HepG2 (cell line): ENCODE data around the gene RNU5B-1.

Source experiments
- KAT7 ChIP-seq: IDR thresholded peaks from 2 replicates; pipeline ENCODE4 v1.6.1; 2018; ENCODE audit warnings: borderline replicate concordance, missing compliant biosample characterization
- MYNN ChIP-seq: sonication (generic); formaldehyde crosslinking; IDR thresholded peaks from 2 replicates; pipeline ENCODE4 v1.4.0; 2020; ENCODE audit warnings: mild to moderate bottlenecking, low read depth, missing genetic modification reagents
- NONO ChIP-seq, 2 experiments: fragments of 450-650 bp in 1 of 2; sonication (generic) in 1 of 2; formaldehyde crosslinking in 1 of 2; IDR thresholded peaks in 1 of 2; conservative IDR thresholded peaks in 1 of 2; 2 replicates each; pipeline versions ENCODE4 v1.6.1 to v1.8.0; 2017 to 2022; ENCODE audit warnings: mild to moderate bottlenecking in 1 of 2, missing genetic modification reagents in 1 of 2, moderate library complexity in 1 of 2
- POLR2A ChIP-seq, 2 experiments: IDR thresholded peaks; 2 replicates each; pipeline ENCODE4 v1.6.1; 2011; ENCODE audit warnings: low read depth in 2 of 2, low read length in 2 of 2, mild to moderate bottlenecking in 1 of 2, moderate library complexity in 1 of 2; ENCODE audit not compliant: insufficient read depth in 1 of 2
- SMARCE1 ChIP-seq: fragments of 450-650 bp; IDR thresholded peaks from 2 replicates; pipeline ENCODE4 v1.6.1; 2017; ENCODE audit warnings: borderline replicate concordance
- ZFP1 ChIP-seq: IDR thresholded peaks from 2 replicates; pipeline ENCODE4 v1.6.1; 2016
- ZFX ChIP-seq: sonication (generic); formaldehyde crosslinking; IDR thresholded peaks from 2 replicates; pipeline ENCODE4 v1.4.0; 2020; ENCODE audit warnings: mild to moderate bottlenecking, low read depth, missing genetic modification reagents, moderate library complexity
- TF ChIP-seq, protein P1 (sequence below): sonication (generic); formaldehyde crosslinking; IDR thresholded peaks from 2 replicates; pipeline ENCODE4 v1.5.0; 2020; ENCODE audit warnings: mild to moderate bottlenecking, missing genetic modification reagents, moderate library complexity
- TF ChIP-seq, protein P2 (sequence below): sonication (generic); formaldehyde crosslinking; IDR thresholded peaks from 2 replicates; pipeline ENCODE4 v1.4.0; 2020; ENCODE audit warnings: missing genetic modification reagents

DNA sequence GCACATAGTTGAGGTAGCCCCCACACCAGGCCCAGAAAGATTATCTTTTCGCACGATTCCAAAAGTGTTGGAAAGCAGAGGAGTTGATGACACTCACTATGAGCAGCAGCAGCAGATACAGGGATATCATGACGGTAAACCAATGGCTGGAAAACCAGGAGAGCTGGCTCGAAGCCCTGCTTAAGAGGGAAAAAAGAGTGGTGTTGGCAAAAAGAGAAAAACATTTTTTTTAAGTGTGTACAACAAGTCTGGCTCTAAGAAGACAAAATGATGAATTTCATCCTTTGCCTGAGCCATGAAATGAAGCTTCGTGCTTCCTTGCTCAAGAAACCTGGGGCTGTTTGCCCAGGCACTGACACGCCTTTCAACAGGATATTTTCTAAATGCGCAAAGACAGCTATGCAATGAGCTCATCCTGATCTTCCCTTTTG is 45.1 kb upstream of the RNU5B-1 start:
- TF ChIP-seq ZFX (CRISPR knock-in tag): no peak
- TF ChIP-seq NONO (IDR thresholded peaks at IDR 0.05): no peak
- no peak for TF ChIP-seq NONO (CRISPR knock-in tag; conservative IDR thresholded peaks at IDR 0.05)
- TF ChIP-seq, protein P1, sequence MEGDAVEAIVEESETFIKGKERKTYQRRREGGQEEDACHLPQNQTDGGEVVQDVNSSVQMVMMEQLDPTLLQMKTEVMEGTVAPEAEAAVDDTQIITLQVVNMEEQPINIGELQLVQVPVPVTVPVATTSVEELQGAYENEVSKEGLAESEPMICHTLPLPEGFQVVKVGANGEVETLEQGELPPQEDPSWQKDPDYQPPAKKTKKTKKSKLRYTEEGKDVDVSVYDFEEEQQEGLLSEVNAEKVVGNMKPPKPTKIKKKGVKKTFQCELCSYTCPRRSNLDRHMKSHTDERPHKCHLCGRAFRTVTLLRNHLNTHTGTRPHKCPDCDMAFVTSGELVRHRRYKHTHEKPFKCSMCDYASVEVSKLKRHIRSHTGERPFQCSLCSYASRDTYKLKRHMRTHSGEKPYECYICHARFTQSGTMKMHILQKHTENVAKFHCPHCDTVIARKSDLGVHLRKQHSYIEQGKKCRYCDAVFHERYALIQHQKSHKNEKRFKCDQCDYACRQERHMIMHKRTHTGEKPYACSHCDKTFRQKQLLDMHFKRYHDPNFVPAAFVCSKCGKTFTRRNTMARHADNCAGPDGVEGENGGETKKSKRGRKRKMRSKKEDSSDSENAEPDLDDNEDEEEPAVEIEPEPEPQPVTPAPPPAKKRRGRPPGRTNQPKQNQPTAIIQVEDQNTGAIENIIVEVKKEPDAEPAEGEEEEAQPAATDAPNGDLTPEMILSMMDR (CRISPR knock-in tag): no peak
- TF ChIP-seq ZFP1 (CRISPR knock-in tag): no peak
- TF ChIP-seq, protein P2, sequence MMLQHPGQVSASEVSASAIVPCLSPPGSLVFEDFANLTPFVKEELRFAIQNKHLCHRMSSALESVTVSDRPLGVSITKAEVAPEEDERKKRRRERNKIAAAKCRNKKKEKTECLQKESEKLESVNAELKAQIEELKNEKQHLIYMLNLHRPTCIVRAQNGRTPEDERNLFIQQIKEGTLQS (CRISPR knock-in tag): no peak
- no peak for TF ChIP-seq SMARCE1
- TF ChIP-seq MYNN (CRISPR knock-in tag): no peak
- TF ChIP-seq POLR2A (IDR thresholded peaks at IDR 0.05; ENCODE audit: insufficient read depth in 1 of 2, low read depth in 2 of 2, low read length in 2 of 2): no peak
- no peak for TF ChIP-seq KAT7 (CRISPR knock-in tag)
